ENCODE measurements around the gene OLIG1.

GRCh38 chr21:33032434-33033047 lies 37.4 kb upstream of the OLIG1 start:
- TF ChIP-seq POLR2AphosphoS5 (IDR thresholded peaks at IDR 0.05; ENCODE audit: low read depth) (no peak), SPI1 (IDR thresholded peaks at IDR 0.05; ENCODE audit: borderline replicate concordance, low read depth) (no peak)
